Germinal center (tissue), 1 donor: ENCODE results near the gene LPIN3.
A peak's percentile ranks its signal among the peaks of the same experiment; 100 is the strongest.

Source experiments
- DNase-seq: peaks from one replicate; pipeline ENCODE4 v3.0.0; 2012; ENCODE audit warnings: mixed read lengths, low spot score

LPIN3 gene

DNA sequence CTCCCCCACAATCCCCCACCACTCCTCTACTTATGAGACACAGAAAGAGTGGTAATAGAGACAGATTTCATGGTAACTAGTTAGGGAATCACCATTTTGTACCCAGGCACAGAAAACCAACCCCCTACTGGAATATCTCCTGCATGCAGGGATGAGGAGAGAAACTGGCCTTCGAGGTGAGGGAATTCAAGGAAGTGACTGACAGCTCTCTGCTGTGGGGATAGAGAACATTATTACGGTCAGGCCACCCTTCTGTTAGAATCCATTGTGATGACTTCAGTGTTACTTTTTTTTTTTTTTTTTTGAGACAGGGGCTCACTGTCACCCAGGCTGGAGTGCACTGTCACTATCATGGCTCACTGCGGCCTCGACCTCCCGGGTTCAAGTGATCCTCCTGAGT is 13.4 kb upstream of the LPIN3 start:
- no peak for DNase-seq

DNA sequence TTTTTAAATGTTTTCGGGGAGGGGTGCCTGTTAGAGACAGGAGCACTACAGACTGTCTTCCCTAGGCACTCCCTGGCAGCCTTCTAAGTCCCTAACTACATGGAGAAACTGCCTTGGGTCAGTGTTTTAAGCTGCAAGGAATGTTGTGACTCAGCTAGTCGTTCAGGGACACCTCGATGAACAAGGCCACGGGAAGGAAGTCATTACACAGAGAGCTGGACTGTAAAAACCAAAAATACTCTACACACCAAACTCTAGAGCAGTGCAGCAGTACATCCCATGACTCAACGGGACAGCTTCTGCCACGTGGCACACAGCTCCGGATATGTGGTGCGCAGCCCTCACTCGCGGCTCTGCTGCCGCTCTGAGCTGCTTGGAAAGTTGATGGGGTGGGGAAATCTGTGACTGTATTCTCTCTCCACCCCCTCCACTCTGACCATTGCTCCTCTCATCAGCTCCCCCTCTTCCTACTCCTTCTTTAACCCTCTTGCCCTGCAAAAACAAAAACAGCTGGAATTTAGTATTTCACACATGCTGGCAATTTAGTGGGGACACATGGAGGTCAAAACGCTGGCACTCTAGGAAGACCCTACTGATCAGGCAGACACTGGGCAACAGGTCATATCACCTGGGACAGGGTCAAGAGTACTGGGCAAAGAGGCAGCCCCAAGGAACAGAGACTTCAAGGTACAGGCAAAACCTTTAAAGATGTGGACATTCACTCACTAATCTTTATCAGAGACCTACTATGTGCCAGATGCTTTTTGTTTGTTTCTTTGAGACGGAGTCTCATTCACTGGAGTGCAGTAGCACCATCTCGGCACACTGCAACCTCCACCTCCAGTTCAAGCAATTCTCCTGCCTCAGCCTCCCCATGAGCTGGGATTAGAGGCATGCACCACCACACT is 10.9 kb upstream of the LPIN3 start:
- DNase-seq: peak; percentile 37

DNA sequence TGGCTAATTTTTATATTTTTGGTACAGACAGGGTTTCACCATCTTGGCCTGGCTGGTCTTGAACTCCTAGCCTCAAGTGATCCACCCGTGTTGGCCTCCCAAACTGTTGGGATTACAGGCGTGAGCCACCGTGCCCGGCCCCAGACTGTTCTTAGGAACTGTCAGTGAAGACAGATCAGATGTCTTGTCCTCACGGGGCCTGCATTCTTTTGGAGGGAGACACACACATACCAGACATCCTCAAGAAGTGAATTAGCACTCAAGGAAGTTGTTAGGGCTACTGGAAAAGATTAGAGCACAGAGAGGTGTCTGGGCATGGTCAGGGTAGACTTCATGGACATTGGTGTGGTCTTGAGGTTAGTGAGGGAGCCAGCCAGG is 10.3 kb upstream of the LPIN3 start:
- DNase-seq: no peak

DNA sequence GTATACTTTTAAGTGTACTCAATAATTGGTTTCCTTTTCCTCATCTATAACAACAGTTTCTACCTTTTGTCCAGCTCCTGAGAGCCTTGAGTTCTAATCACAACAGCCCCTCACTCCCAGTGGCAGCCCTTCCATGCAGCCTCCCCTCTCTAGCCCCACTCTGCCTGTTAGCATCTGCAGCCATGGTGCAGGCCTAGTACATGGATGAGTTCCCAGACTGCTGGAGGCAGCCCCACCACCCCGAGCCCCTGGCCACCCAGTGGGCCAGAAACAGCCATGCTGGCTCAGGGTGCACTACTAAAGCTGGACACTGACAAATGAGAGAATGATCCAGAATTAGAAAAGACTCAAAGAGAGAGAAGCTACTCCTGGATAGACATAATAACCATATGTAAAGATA is 9.7 kb upstream of the LPIN3 start:
- no peak for DNase-seq

DNA sequence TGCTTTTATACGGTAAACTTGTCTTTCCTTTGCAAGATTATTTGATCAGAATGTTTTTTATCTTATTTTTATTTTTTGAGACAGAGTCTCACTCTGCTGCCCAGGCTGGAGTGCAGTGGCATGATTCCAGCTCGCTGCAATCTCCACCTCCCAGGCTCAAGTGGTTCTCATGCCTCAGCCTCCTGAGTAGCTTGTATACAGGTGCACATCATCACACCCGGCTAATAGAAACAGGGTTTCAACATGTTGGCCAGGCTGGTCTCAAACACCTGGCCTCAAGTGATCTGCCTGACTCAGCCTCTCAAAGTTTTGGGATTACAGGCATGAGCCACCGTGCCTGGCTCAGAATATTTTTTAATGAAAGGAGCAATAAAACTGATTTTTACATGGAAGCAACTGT is 8.9 kb upstream of the LPIN3 start:
- DNase-seq: no peak

DNA sequence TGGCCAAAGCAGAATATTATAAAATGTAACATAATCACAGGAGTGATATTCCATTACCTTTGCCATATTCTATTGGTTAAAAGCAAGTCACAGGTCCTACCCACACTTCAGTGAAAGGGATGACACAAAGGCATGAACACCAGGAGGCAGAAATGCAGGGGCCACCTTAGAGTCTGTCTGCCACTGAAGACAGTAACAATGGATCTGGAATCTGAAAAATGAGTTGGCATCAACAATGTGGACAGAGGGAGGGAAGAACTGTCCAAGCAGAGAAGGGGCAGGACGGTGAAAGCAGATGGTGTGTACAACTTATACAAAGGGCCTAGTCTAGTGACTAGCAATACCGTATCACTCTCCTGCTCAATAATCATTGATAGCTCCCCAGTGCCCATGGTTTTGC is 6.6 kb upstream of the LPIN3 start:
- no peak for DNase-seq

DNA sequence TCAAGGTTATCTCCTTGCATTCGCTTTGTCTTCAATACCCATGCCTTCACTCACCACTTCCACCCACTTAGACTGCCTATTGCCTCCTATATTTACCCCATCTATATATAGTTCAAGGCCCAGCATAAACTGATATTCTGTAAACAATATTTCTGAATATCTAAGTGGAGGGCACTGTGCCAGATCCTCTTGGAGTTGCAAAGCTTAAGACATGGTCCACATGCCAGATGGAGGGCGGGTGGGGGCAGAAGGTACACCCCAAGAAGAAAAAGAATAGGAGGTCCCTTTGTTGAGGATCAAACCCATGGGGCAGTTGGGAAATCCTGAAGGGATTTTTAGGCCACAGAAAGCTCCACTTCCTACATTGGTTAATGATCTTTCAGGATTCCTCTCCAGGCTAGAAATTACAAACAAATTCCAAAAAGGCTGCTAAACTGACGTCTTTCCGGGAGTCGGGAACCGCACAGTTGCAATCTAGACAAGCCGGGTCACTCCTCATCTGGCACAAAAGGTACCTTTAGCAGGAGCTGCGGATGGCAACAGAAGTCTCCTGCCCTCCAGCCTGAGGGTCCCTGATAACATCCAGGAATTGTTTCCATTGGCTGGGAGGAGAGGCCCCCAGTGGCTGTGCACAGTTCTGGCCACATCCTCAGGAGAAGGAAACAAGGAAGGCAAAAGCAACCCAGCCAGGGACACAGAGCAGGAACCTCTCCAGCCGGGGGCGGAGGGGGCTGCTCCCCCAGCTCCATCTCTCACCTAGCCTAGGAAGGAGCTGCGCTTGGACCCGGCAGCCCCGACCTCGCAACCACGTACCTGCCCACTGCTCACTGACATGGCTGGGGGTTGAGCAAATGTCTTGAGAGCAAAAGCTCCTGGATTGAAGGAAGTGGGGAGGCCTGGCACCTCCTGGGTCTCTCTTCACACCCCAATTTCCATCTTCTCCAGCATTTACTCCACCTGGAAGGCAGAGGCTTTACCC is 5.9 kb upstream of the LPIN3 start:
- DNase-seq: no peak

DNA sequence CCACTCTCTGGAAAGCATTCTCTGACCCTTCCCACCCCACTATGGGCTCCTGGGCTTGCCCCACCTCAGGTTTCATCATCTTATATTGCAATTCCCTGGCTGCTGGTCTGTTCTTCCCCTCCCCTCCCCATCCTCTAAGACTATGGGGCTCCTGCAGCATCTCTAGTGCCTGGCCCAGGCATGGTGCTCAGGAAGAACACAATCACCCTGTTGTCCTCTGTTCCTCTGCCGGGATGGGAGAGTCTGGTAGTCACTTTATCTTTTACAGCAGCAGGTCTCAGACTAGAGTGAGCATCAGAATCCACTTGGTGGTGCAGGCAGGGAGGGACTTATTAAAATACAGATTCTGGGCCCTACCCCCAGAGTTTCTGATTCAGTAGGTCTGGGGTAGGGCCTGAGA is 5.0 kb upstream of the LPIN3 start:
- no peak for DNase-seq

DNA sequence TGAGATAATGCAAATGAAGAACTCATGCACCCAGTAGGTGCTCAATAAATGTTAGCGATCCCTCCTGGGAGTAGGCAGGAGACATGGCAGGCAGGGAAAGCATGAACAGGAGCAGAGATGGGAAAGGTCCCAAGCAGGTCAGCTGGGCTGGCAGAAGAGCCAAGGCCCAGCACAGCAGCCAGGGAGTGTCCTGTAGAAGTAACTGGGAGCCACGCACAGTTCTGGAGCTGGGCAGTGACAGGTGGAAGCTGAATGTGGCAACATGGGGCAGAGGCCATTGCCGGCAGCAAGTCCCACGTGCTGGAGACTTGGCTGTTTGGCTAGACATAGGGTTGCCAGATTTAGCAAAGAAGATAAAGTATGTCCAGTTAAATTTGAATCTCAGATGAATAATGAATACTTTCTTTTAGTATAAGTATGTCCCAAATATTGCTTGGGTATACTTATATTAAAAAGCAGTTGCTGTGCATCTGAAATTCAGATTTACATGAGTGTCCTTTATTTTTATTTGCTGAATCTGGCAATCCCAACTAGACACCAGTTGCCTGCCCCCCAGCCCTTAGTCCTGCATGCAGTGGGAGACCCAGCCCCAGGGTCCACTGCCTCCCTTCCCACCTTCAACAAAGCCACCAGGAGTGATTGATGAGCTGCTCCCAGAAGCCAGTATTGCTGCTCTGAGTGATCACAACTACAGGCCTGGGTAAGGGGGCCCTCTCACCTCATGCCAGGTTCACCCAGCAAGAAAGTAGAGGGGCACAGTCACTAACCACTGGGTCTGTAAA is 3.7 kb upstream of the LPIN3 start:
- DNase-seq: no peak

DNA sequence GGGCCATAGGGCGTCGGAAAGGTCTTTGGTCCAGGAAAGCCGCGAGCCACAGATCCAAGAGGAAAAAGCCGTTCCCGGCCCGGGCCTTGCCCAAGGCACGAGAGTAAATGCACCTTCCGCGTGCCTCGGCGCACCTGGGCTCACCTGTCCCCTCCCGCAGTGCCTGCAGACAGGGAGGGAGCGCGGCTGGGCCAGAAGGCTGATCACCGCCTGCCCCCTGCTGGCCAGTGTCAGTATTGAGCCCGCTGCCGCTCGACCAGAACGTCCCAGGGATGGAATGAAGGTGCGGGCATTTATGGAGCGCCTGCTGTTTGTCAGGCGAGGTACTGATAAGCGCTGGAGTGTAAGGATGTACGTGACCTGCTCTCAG is 679 bp upstream of the LPIN3 start:
- peak; percentile 85 for DNase-seq

DNA sequence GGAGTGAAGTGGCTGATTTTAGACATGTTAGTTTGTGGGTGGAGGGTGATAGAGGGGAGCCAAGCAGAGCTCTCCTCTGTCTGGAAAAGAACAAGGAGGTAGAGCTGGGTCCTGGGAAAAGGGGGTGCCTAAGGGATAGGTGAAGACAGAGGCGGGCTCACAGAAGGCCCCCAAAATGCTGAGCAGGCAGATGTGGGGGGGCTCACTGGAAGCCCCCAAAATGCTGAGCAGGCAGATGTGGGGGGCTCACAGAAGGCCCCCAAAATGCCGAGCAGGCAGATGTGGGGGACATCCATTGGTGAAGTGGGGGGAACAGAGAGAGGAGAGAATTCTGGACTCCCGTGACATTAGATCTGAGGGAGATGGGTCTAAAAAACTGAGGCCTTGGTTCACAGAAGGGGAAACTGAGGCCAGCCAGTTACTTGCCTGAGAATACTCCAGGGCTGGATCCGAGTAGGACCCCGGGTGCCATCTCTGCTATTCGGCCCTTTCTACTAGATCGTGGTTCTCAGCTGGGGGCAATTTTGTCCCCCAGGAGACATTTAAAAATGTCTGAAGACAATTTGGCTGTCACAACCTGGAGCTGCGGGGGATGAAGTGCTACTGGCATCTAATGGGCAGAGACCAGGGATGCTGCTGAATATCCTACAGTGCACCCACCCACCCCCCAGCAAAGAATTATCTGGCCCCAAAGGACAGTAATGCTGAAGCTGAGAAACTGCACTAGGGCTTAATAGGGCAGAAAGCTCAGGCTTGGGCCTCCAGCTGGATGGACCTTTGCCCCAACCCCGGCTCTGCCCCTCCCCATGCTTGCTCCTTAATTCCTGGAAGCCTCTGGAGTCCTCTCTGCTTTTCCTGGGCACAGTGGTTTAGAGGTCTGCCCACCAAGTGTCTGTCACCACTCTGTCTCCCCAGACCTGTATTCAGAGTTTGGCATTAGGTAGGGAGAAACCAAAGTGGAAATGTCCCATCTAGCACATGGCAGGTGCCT is 2.1 kb downstream of the LPIN3 start:
- no peak for DNase-seq

DNA sequence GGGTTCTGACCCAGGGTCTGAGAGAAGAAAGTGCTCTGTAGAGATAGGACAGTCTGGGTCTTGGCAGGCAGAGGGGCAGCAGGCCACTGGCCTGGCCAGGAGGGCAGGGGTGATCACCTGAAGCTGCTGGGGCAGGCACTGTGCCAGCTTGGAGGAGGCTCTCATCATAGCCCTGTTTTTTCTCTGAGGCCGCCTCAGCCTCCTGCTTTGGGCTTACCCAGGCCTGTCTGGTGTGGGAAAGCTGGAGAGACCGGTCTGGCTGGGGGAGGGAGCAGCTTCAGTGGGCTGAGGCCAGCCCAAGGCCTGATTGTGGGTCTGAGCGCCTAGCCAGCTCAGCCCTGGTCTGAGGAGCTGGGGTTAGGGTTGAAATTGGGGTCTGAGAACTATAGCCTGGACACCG is 3.9 kb downstream of the LPIN3 start:
- no peak for DNase-seq

DNA sequence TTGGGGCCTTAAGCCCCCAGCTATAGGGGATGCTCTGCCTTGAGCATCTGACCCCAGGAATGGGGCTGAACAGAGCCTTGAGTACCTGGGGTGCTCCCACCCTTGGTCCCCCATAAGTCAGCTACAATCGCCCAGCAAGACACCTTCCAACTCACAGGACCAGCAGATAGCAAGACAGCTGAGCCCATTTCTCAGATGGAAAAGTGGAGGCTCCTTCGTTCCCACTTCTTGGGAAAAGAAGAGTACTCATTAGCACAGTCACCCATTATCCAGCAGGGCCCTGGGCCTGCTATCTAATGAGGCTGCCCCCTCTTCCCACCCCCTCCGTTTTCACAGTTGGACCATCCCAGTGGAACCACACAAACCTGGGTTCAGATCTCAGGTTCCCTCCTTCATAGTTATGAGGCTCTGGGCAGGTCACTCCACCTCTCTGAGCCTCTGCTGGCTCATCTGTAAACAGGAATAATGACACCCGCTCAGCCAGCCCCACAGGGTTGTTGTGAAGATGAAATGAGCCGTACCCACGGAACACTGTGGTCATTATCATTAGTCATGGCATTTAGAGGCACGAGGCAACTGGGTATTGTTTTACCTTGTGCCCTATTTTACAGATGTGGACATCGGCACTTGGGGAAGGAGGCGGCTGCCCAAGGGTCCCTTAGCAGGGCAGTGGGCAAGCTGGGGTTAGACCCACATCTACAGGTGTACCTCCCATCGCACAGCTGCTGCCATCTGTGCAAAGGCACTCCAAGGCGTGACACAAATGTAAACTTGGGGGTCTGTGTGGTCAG is 4.5 kb downstream of the LPIN3 start:
- DNase-seq: no peak

DNA sequence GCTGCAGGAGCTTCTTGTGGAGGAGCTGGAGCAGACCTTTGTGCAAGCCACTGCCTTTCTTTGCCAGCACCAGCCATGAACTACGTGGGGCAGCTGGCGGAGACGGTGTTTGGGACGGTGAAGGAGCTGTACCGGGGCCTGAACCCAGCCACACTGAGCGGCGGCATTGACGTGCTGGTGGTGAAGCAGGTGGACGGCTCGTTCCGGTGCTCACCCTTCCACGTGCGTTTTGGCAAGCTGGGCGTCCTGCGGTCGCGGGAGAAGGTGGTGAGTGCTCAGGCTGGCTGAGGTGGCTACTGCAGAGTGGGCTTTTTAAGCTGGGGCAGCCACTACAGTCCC is 5.1 kb downstream of the LPIN3 start:
- no peak for DNase-seq

DNA sequence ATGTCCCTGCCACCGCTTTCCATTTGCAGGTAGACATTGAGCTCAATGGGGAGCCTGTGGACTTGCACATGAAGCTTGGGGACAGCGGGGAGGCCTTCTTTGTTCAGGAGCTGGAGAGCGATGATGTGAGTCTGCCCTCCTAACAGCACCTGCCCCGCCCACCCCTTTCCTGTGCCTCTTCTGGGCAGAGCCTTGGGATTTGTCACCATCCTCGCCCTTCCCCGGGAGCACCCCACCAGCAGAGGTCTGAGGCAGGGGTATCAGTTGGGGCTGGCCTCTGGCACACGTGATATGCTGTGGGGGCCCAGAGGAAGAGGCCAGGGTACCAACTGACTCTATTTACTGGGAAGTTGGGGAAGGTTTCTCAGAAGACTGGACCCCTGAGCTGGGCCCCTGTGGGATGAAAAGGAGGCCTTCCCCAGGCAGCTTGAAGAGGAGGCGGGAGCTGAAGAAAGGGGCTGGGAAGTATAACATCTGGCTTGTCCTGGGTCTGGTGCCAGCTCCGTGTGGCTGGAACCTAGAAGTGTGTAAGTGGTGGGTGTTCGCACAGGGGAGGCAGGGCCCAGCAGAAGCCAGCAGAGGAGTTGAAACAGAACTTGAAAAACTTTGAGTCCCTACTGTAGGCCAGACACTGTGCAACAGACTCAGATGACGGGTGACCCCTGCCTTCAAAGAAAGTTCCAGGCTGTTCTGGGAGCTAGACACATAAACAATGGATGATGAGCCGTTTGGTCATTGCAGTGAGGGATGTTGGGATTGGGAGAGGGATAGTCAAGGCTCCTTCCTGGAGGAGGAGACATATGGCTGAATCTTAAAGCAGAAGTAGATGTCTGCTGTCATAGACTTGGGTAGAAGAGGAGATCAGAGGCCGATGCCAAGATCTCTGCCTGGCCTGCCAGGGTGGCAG is 7.2 kb downstream of the LPIN3 start:
- no peak for DNase-seq

DNA sequence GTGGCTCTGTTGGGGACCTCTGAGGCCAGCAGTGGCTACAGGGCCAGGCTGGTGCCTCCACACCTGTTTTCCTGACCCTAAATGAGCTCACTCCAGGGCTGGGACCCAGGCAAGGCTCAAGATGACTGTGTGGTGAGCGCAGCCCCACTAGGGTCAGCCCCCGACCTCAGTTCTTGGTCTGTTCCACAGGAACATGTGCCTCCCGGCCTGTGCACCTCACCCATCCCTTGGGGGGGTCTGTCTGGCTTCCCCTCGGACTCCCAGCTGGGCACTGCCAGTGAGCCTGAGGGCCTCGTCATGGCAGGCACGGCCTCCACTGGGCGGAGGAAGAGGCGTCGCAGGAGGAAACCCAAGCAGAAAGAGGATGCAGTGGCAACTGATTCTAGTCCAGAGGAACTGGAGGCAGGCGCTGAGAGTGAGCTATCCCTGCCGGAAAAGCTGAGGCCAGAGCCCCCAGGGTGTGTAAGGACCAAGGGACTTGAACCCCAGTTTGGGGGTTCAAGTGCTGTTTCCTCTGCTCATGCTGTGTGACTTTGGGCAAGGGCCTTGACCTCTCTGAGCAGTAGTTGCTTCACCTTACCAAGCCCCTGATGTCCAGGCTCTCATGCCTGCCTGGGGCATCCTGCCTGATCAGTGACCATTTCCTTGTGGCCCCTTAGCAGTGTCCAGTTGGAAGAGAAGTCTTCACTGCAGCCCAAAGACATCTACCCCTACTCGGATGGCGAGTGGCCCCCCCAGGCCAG is 8.0 kb downstream of the LPIN3 start:
- DNase-seq: no peak

DNA sequence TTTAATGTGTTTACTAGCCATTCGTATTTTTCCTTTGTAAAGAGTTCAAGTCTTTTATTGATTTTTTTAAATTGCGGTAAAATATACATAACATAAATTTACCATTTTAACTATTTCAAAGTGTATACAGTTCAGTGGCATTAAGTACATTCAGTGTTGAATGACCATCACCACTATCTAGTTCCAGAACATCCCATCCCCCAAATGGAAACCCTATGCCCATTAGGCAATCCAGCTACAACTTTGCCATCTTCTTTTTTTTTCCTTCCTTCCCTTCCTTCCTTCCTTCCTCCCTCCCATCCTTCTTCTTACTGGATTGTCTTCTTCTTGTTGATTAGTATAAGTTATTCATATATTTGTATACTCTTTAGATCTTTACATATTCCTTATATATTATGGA is 8.6 kb downstream of the LPIN3 start:
- DNase-seq: no peak

DNA sequence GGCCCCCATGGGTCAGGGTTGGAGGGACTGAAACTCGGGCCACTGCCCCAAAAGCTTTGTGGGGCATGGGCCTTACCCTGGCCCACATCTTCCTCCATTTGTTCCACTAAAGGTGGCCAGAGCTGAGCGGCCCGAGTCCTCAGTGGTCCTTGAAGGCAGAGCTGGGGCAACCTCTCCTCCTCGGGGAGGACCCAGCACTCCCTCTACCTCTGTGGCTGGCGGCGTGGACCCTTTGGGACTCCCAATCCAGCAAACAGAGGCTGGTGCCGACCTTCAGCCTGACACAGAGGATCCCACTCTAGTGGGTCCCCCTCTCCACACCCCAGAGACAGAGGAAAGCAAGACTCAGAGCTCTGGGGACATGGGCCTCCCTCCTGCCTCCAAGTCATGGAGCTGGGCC is 9.3 kb downstream of the LPIN3 start:
- no peak for DNase-seq
